MCF 10A (cell line): ENCODE data around the gene BAZ1B. TPM values are rescaled to one million over a fixed set of nuclear protein-coding genes. Genes with fewer than 3 reads are reported as not detected.
"Not testable (repeated sequence)": the region's sequence is repeated elsewhere in the genome, so short reads cannot be mapped to it uniquely, and the experiment has no call there.

Experiments used
- BruUV-seq: library from RNA; stranded (reverse); fragments of 400-500 nt; replicated peaks from 2 replicates; lab custom pipeline; 2021; lab: Mats Ljungman, UMichigan
- CTCF ChIA-PET: fragments of 300-600 bp; sonication (Branson Sonifier 250); formaldehyde crosslinking; extraction: SDS; loops from one replicate; lab custom pipeline; 2021; ENCODE audit warnings: antibody characterized with exemption, inconsistent platforms; lab: Yijun Ruan, JAX
- POLR2A ChIA-PET: fragments of 300-600, 350-650 bp; sonication (Branson Sonifier 250); formaldehyde crosslinking; extraction: SDS; loops from one replicate; lab custom pipeline; 2020; ENCODE audit warnings: antibody characterized with exemption, inconsistent platforms; lab: Yijun Ruan, JAX
- DNase-seq: peaks from one replicate; pipeline ENCODE4 v3.0.0-alpha.2; 2018; ENCODE audit not compliant: unreplicated experiment
- H3K27ac Mint-ChIP-seq: one replicate; pipeline ENCODE4 v1.8.0; 2022; ENCODE audit warnings: mild to moderate bottlenecking, low read depth, mixed read lengths; ENCODE audit not compliant: unreplicated experiment
- H3K27me3 Mint-ChIP-seq: one replicate; pipeline ENCODE4 v1.8.0; 2022; ENCODE audit warnings: mixed read lengths; ENCODE audit not compliant: insufficient read depth, unreplicated experiment
- H3K36me3 Mint-ChIP-seq: one replicate; pipeline ENCODE4 v1.8.0; 2022; ENCODE audit warnings: mild to moderate bottlenecking, moderate library complexity, mixed read lengths; ENCODE audit not compliant: insufficient read depth, unreplicated experiment
- H3K4me1 Mint-ChIP-seq: one replicate; pipeline ENCODE4 v1.8.0; 2022; ENCODE audit warnings: mixed read lengths; ENCODE audit not compliant: insufficient read depth, unreplicated experiment
- H3K4me3 Mint-ChIP-seq: one replicate; pipeline ENCODE4 v1.8.0; 2022; ENCODE audit warnings: mild to moderate bottlenecking, moderate library complexity, mixed read lengths; ENCODE audit not compliant: unreplicated experiment
- H3K9me3 Mint-ChIP-seq: one replicate; pipeline ENCODE4 v1.8.0; 2022; ENCODE audit warnings: mixed read lengths; ENCODE audit not compliant: unreplicated experiment
- CTCF ChIP-seq: fragments of 200-600 bp; IDR thresholded peaks from one replicate; pipeline ENCODE4 v1.8.0; 2022; ENCODE audit warnings: antibody characterized with exemption, mild to moderate bottlenecking; ENCODE audit not compliant: unreplicated experiment
- intact Hi-C: fragments of 100-400 bp; cut with micrococcal nuclease; formaldehyde crosslinking; loops from 2 replicates; pipeline ENCODE4 v1.14.1; 2022
- total RNA-seq: library from RNA; stranded (reverse); gene quantifications from 2 replicates; pipeline ENCODE4 v1.2.3, GENCODE V29; 2022

Gene BAZ1B
- total RNA-seq, 1 experiment from 2014 or later = 86.7 TPM

- peak overlapping the region; percentile 75 for H3K4me3 Mint-ChIP-seq
- ChIA-PET CTCF (interaction anchor here (0.8 kb wide), 1 partner anchor 50 kb away, joined by 3 read pairs; no protein-coding TSS in a partner anchor), POLR2A (interaction anchor here (0.9 to 3.4 kb wide), 10 partner anchors 10 to 168 kb away, joined by 3 to 57 read pairs (median 4); partner anchors contain the start of genes BAZ1B and TBL2)
- H3K4me1 Mint-ChIP-seq = peaks cover 31% of the 10 kb centered on the region
- no TSS peak for BruUV-seq
- peaks cover 22% of the 10 kb centered on the region for H3K36me3 Mint-ChIP-seq
- H3K9me3 Mint-ChIP-seq = no peaks in the 10 kb centered on the region
- intact Hi-C loops = no loop called here
- peak overlapping the region; percentile 95 for H3K27ac Mint-ChIP-seq
- no peak for TF ChIP-seq CTCF
- peak; percentile 91 for DNase-seq
- H3K27me3 Mint-ChIP-seq = no peaks in the 10 kb centered on the region
Observed at GRCh38 chr7:73557108-73557396, 35.0 kb upstream of the BAZ1B start.

- POLR2A ChIA-PET = interaction anchor here (0.6 to 3.4 kb wide), 12 partner anchors 9 to 271 kb away, joined by 3 to 57 read pairs (median 4); partner anchors contain the start of genes BAZ1B and TBL2
- Mint-ChIP-seq H3K36me3 (peaks cover 28% of the 10 kb centered on the region), H3K27ac (peak overlapping the region; percentile 95), H3K4me1 (peaks cover 31% of the 10 kb centered on the region), H3K4me3 (peak overlapping the region; percentile 75), H3K27me3 (no peaks in the 10 kb centered on the region), H3K9me3 (no peaks in the 10 kb centered on the region)
- TF ChIP-seq CTCF = no peak
- intact Hi-C loops = loop anchor here (1.0 kb wide), 1 partner anchor 35 kb away; no protein-coding TSS in a partner anchor
- no peak for DNase-seq
- CTCF ChIA-PET = interaction anchor here (0.8 to 1.1 kb wide), 2 partner anchors 51 to 169 kb away, joined by 3 to 5 read pairs; no protein-coding TSS in a partner anchor
- BruUV-seq = TSS peak; percentile 45
Observed at GRCh38 chr7:73556208-73557107, 34.4 kb upstream of the BAZ1B start.

- Mint-ChIP-seq H3K36me3 (peaks cover 33% of the 10 kb centered on the region), H3K4me1 (peaks cover 27% of the 10 kb centered on the region), H3K4me3 (peak overlapping the region; percentile 75), H3K27me3 (no peaks in the 10 kb centered on the region), H3K27ac (peak overlapping the region; percentile 95), H3K9me3 (no peaks in the 10 kb centered on the region)
- intact Hi-C loops = no loop called here
- BruUV-seq = no TSS peak
- no peak for DNase-seq
- CTCF ChIA-PET = interaction anchor here (1.1 to 1.5 kb wide), 2 partner anchors 36 to 170 kb away, joined by 3 to 5 read pairs; no protein-coding TSS in a partner anchor
- no peak for TF ChIP-seq CTCF
- POLR2A ChIA-PET = interaction anchor here (0.6 to 3.4 kb wide), 5 partner anchors 13 to 271 kb away, joined by 3 to 57 read pairs (median 10); partner anchors contain the start of genes BAZ1B and TBL2
Observed at GRCh38 chr7:73555411-73555982, 33.4 kb upstream of the BAZ1B start.

- POLR2A ChIA-PET = interaction anchor here (1.2 to 1.5 kb wide), 3 partner anchors 10 to 28 kb away, joined by 3 to 6 read pairs (median 3); partner anchors contain the start of gene BAZ1B
- H3K27ac Mint-ChIP-seq, CTCF ChIA-PET, BruUV-seq, H3K9me3 Mint-ChIP-seq, H3K4me3 Mint-ChIP-seq, intact Hi-C loops, H3K27me3 Mint-ChIP-seq, H3K4me1 Mint-ChIP-seq, DNase-seq: not testable (repeated sequence)
- H3K36me3 Mint-ChIP-seq = peaks cover 71% of the 10 kb centered on the region
Observed at GRCh38 chr7:73550093-73550492, 28.0 kb upstream of the BAZ1B start.
